ENCODE data around the gene TRIP6. TPM values are rescaled to one million over a fixed set of nuclear protein-coding genes. Genes with fewer than 3 reads are reported as not detected.

Gene TRIP6
- total RNA-seq, 4 donors from 2014 or later = 4.6 to 9.1 (median 7.3) TPM

DNA sequence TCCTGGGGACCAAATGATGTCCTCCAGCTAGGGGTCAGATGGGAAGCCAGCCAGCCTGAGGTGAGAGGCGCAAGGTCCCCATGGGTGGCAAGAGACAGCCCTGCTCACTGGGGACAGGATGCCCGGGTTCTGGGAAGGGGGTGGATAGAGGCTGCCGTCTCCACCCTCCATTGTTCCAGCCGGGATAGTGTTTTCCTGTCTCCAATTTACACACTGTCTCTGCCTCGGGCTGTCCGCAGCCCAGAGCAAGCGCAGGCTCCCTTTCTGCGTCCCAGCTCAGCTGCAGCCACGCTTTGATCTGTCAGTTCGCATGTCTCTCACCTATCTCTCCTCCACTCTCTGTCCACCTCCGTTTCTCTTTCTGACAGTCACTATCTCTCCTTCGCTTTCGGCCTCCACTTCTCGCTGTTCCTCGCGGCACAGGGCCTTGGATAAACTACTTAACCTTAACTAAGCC lies 41.9 kb upstream of the TRIP6 start:
- H3K4me1 ChIP-seq = peaks cover 0 to 3% of the 10 kb centered on the region in 2 donors
- peak overlapping the region; percentile 45 to 63 (median 60) for H3K4me3 ChIP-seq
- DNase-seq (no peak), ATAC-seq (peak in 1 of 2 donors; percentile 34)
- intact Hi-C loops (cut with DNase I; ENCODE audit: low total_unique reads) (no loop called here), in situ Hi-C loops (cut with MboI; ENCODE audit: low sequenced_read_pairs in 4 of 4) (no loop called here)
- no peaks in the 10 kb centered on the region for H3K36me3 ChIP-seq
- H3K27me3 ChIP-seq = peaks cover 19 to 31% (median 29%) of the 10 kb centered on the region in 3 donors
- H3K27ac ChIP-seq = peak overlapping the region; percentile 24 to 64 (median 56)
- H3K9me3 ChIP-seq = no peaks in the 10 kb centered on the region
- TF ChIP-seq POLR2A (IDR thresholded peaks at IDR 0.05) = no peak
- TF ChIP-seq, protein P1, sequence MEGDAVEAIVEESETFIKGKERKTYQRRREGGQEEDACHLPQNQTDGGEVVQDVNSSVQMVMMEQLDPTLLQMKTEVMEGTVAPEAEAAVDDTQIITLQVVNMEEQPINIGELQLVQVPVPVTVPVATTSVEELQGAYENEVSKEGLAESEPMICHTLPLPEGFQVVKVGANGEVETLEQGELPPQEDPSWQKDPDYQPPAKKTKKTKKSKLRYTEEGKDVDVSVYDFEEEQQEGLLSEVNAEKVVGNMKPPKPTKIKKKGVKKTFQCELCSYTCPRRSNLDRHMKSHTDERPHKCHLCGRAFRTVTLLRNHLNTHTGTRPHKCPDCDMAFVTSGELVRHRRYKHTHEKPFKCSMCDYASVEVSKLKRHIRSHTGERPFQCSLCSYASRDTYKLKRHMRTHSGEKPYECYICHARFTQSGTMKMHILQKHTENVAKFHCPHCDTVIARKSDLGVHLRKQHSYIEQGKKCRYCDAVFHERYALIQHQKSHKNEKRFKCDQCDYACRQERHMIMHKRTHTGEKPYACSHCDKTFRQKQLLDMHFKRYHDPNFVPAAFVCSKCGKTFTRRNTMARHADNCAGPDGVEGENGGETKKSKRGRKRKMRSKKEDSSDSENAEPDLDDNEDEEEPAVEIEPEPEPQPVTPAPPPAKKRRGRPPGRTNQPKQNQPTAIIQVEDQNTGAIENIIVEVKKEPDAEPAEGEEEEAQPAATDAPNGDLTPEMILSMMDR (IDR thresholded peaks at IDR 0.05 in 4 of 5, conservative IDR thresholded peaks at IDR 0.05 in 1 of 5) = no peak

- H3K27ac ChIP-seq = peak overlapping the region; percentile 24 to 64 (median 56)
- H3K36me3 ChIP-seq = no peaks in the 10 kb centered on the region
- H3K9me3 ChIP-seq = no peaks in the 10 kb centered on the region
- ATAC-seq (no peak), DNase-seq (no peak)
- intact Hi-C loops (cut with DNase I; ENCODE audit: low total_unique reads) = no loop called here
- peaks cover 19 to 35% (median 29%) of the 10 kb centered on the region in 3 donors for H3K27me3 ChIP-seq
- TF ChIP-seq, protein P1 (IDR thresholded peaks at IDR 0.05 in 4 of 5, conservative IDR thresholded peaks at IDR 0.05 in 1 of 5) = no peak
- no peak for TF ChIP-seq POLR2A (IDR thresholded peaks at IDR 0.05)
- in situ Hi-C loops (cut with MboI; ENCODE audit: low sequenced_read_pairs in 4 of 4) = no loop called here
- peak overlapping the region; percentile 45 to 63 (median 60) for H3K4me3 ChIP-seq
- peaks cover 0 to 3% of the 10 kb centered on the region in 2 donors for H3K4me1 ChIP-seq
These were observed 41.3 kb upstream of the TRIP6 start for GRCh38 chr7:100825751-100826513.

GRCh38 chr7:100826514-100827329 lies 40.5 kb upstream of the TRIP6 start:
- Histone ChIP-seq H3K36me3 (no peaks in the 10 kb centered on the region), H3K27me3 (peaks cover 19 to 35% (median 29%) of the 10 kb centered on the region in 3 donors), H3K4me1 (peaks cover 0 to 3% of the 10 kb centered on the region in 2 donors), H3K9me3 (no peaks in the 10 kb centered on the region), H3K27ac (peak overlapping the region; percentile 24 to 64 (median 58)), H3K4me3 (peak overlapping the region; percentile 45 to 63 (median 60))
- no peak for DNase-seq
- peak in 1 of 2 donors; percentile 26 for ATAC-seq
- in situ Hi-C loops (cut with MboI; ENCODE audit: low sequenced_read_pairs in 4 of 4) = no loop called here
- intact Hi-C loops (cut with DNase I; ENCODE audit: low total_unique reads) = no loop called here
- TF ChIP-seq, protein P1 (IDR thresholded peaks at IDR 0.05 in 4 of 5, conservative IDR thresholded peaks at IDR 0.05 in 1 of 5) = no peak
- no peak for TF ChIP-seq POLR2A (IDR thresholded peaks at IDR 0.05)

DNA sequence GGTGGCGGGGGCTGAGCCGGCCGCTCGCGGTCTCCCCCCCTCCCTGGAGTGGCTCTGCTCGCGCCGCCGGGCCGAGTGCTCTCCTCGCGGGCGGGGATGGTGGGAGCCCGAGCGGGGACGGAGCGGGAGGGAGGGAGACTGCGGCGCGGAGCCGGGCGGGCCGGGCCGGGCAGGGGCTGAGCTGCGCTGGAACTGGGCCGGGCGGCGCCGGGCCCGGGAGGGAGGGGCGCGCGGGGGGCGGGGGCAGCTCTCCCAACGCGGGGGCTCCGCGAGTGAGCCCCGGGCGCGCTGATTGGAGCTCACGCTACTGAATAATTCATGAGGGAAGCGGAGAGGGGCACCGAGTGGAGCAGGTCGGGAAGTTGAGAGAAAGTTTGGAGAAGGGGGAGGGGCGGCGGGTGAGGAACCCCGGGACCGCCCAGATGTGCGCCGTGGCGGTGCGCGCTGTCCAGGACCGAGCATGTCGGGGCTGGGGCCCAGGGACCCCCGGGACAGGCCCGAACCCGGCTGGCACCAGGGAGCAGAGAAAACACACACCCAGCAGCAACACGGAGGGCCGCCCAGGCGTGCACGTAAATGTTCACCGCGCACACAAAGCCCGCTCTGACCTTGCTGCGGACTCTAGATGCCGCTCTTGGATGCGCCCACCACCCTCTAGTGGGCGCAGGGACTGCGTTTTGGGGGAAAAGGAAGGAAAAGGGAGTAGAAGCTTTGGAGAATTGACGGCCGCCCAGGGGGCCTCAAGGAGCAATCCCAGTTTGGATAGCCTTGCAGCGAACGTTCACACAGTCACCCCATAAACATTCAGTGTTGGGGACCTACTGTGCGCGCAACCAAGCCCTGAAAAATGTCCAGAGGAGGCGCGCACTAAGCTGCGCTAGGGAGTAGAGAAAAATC lies 39.6 kb upstream of the TRIP6 start, which contains the start of gene EPHB4:
EPHB4 (minus strand) TSS at position 194 of the 897 bp plus-strand sequence. CDS start 493 bp downstream, outside the sequence.
- peak within 1 kb of the TSS; percentile 45 to 63 (median 60) for H3K4me3 ChIP-seq
- no peaks in the 10 kb centered on the region for H3K36me3 ChIP-seq
- peak within 1 kb of the TSS; percentile 24 to 64 (median 58) for H3K27ac ChIP-seq
- peak in 1 of 2 donors; percentile 28 for DNase-seq
- ATAC-seq = peak; percentile 33 to 43
- no peak for TF ChIP-seq POLR2A (IDR thresholded peaks at IDR 0.05)
- TF ChIP-seq, protein P1 (IDR thresholded peaks at IDR 0.05 in 4 of 5, conservative IDR thresholded peaks at IDR 0.05 in 1 of 5) = no peak
- peaks cover 0 to 3% of the 10 kb centered on the region in 2 donors for H3K4me1 ChIP-seq
- intact Hi-C loops (cut with DNase I; ENCODE audit: low total_unique reads) (no loop called here), in situ Hi-C loops (cut with MboI; ENCODE audit: low sequenced_read_pairs in 4 of 4) (no loop called here)
- peaks cover 19 to 35% (median 29%) of the 10 kb centered on the region in 3 donors for H3K27me3 ChIP-seq
- no peaks in the 10 kb centered on the region for H3K9me3 ChIP-seq

All from gastrocnemius medialis (tissue), 4 donors.